IPS-11a (cell line): ENCODE results near the gene ADAM19.

Source experiments
- H3K4me3 ChIP-seq: one replicate; pipeline ENCODE4 v1.5.1; 2013; ENCODE audit warnings: low read depth, low read length, control low read depth

Gene ADAM19

DNA sequence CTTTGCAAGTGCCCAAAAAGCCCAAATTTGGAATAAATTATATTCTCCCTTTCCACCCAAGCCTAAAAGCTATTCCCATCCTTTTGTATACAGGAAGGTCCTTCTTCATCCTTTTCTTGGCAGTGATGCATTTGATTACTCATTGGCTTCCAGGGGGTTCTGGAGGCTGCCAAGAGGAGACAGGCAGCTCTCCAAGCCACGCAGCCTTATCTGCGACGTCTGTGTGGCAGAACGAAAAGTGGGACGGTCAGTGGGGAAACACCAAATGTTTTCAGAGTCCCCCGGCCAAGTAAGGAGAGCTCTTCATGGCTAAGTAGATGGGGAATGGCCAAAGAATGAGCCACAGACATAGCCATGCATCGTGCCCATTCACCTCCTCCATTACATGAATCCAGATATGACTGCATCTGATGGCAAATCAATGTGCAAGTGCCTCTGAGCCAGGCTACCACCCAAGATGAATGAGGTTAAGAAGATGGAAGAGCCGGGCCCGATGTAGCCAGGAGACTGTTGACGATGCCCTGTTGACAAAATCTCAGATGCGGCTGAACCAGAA, 12.1 kb downstream of the ADAM19 start:
- H3K4me3 ChIP-seq: no peak overlapping the region

DNA sequence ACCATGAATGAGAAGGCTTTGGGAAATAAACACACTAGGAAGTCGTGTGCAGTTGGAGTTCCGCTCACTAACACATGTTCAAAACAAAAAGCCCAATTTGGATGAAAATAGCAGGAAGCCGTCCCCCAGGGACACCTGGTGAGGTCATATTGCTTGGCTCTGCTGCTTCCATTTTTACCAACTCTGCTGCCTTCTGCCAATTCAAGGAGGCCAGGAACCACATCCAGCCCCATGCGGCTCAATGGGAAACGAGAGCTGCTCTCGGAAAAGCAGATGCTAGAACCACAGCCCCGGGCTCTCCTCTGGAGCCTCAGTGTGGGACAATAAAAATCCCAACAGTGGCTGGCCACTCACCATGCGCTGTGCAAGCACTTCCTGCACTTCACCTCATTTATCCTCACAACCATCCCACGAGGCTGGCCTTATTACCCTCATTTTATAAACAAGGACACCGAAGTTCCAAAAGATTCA, 13.4 kb downstream of the ADAM19 start:
- H3K4me3 ChIP-seq: no peak overlapping the region

DNA sequence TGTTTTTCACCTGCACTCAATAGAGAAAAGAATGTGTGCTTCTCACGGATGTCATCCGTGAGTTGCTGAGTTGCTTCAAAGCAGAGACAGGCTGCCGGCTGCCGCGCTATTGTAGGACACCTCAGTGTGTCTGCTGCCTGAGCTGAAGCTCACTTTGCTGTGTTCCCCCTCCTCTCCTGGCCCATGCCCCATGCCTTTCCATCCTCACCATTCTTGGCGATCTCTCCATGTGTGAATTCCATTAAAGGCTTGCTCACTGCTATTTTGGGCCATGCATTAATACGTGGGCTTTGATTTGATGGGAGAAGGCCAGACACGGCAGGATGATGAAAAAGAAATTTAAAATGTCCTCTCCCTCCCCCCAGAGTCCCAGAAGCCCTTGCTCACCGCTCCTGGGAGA, 14.5 kb downstream of the ADAM19 start:
- H3K4me3 ChIP-seq: no peak overlapping the region

DNA sequence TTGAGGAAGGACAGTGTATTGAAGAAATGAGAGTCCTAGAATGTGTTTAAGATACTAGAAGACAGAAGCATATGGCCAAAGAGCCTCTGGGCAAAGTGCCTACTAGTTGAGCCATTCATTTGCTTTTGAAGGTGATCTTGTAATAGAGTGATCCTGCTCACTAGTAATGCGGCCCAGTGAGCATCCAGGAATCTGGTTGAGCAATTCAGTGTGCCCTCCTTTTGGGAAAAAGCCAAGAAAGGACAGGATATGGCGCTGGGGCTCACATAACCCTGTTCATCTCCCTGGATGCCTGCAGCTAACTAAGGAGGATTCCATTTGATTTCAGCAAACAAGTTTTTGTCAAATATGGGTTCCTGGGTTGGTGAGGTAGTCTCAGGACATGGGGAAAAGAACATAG, 16.3 kb downstream of the ADAM19 start:
- H3K4me3 ChIP-seq: no peak overlapping the region

DNA sequence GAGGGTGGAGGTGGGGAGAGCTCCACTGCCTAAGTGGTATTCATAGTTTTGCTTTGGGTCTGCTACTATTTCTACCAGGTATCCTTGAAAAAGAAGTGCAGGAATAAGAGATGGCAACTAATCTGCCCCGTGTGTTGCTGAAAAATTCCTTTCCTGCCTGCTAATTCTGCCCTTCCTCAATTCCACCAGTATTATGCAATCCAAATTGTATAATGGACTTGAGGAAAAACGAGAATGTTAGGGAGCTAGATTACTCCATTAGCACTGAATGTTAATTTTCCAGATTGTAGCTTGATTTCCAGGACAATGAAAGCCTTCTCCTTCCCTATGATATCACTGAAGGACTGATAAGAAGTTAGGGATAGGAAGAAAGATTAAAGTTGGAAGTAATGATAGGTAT, 16.9 kb downstream of the ADAM19 start:
- no peak overlapping the region for H3K4me3 ChIP-seq

DNA sequence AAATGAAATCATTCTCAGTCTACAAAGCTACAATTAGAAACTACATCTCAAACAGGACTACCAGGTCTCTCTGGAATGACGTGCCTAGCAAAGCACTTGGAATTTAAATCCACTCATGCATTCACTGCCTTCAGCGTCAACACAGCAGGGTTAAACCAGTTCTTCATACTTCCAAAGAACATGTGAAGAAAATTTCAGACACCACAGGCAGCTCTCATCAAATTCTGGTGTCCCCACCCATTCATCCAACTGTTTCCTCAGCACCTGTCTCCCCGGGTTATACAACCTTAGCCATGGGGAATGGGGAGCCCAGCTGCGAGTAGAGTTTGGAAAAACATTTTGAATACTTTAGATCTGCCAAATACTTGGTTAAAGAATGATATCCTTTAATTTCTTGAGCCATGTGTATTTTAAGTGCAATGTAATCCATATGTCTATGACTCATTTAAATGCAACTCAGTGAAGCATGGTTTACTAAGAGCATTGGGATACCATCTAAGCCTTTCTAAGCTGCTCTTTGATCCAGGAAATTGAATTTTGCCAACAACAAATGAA, 17.5 kb downstream of the ADAM19 start:
- H3K4me3 ChIP-seq: no peak overlapping the region

DNA sequence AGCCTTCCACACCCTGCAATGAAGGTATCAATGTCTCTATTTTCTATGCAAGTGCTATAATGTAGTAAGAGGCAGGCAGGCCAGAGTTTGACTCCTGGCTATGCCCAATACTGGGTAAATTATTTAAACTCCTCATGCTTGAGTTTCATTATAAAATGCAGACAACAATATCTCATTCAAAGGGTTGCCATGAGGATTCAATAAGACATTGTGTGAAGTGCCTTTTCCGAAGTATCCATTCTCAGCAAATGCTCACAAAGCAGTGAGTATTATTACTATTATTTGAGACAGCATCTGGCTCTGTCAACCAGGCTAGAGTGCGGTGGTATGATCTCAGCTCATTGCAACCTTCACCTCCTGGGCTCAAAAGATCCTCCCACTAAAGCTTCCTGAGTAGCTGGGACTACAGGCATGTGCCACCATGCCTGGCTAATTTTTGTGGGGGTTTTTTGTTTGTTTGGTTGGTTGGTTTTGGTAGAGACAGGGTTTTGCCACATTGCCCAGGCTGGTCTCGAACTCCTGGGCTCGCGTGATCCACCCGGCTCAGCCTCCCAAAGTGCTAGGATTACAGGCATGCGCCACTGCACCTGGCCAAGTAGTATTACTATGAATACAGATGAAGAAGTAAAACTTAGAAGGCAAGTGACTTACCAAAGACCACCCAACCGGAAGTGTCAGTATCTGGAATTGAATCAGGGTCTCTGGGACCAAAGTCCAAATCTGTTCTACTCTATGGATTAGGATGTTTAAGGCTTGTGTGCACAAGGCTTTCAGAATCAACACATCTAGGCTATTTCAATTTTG, 18.8 kb downstream of the ADAM19 start:
- H3K4me3 ChIP-seq: no peak overlapping the region

DNA sequence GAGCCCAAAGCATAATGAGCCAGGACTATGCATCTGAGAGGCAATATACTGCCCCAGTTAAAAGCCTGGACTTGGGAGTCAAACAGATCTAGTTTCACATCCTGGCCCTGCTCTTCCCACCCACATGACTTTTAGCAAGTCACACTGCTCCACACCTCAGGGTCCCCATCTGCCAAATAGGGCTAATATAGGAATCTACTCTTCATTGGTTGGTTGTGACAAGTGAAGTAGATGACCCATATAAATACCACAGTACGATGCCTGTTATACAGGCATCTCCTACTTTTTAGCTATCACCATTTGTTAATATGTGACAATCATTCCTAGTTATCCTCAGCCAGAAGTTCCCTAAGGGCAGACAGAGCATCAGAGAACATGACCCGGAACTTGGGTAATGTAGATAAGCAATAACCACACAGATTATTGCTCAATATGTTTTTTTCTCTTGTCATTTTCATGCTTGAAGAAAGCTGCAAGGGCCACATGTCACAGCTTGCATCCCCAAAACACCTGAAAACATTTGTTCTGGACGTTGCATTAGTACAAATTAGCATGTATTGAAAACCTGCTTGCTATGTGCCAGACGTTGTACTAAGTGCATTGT, 20.4 kb downstream of the ADAM19 start:
- H3K4me3 ChIP-seq: no peak overlapping the region

DNA sequence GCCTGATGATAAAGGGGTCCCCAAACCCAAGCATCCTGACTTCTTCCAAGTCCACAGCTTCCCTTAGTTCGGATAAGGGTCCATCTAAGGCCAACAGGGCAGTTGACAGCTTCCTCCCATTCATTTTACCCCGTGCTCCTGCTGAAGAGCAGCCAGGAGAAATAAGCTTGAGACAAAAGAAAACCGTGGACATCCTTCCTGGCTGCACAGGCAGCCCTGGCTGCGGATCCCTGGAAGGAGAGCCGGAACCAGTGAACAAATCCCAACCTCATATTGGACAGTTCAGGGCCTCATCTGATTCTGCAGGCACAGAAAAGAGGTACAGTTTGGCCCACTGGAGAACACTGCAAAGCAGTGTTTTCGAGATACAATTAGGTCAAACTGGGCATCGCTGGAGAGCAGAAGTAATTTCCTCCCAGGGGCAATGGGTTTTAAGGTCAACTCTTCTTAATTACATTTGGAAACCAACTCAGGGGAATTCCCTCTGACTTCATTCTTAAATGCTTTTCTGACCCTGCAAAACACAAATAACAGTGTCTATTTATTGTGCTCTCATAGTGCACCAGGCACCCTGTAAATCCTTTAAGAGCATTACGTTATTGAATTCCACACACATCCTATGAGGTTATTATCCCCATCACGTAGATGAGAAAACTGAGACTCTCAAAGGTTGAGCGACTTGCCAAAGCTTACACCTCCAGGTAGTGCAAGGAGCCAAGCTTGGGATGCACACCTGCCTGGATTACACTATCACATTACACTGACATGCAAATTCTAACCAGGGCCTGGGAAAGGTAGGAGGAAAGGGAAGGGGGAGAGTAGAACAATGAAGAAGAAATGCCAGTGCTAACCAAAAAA, 21.2 kb downstream of the ADAM19 start:
- no peak overlapping the region for H3K4me3 ChIP-seq

DNA sequence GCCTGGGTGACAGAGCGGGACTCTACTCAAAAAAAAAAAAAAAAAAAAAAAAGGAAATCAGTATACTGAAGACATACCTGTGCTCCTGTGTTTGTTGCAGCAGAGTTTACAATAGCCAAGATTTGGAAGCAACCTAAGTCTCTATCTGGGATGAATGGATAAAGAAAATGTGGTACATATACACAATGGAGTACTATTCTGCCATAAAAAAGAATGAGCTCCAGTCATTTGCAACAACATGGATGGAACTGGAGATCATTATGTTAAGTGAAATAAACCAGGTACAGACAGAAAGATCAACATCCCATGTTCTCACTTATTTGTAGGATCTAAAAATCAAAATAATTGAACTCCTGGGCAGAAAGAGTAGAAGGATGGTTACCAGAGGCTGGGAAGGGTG, 22.9 kb downstream of the ADAM19 start:
- no peak overlapping the region for H3K4me3 ChIP-seq

DNA sequence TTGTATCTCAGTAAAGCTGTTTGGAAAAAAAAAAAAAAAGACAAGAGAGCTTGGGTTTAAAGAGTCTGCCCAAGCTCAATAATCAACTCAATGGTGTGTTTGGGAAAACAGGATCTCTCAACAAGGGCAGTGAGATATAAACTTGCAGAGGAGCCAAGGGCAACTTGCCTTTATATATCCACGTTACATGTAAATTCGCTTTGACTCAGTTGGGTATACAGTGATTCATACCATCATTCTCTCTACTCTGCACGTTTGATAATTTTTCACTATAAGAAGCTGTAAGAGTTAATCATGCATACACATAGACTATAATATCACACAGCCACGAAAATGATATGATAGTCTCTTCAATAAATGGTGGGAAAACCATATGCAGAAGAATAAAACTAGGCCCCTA, 24.9 kb downstream of the ADAM19 start:
- no peak overlapping the region for H3K4me3 ChIP-seq

DNA sequence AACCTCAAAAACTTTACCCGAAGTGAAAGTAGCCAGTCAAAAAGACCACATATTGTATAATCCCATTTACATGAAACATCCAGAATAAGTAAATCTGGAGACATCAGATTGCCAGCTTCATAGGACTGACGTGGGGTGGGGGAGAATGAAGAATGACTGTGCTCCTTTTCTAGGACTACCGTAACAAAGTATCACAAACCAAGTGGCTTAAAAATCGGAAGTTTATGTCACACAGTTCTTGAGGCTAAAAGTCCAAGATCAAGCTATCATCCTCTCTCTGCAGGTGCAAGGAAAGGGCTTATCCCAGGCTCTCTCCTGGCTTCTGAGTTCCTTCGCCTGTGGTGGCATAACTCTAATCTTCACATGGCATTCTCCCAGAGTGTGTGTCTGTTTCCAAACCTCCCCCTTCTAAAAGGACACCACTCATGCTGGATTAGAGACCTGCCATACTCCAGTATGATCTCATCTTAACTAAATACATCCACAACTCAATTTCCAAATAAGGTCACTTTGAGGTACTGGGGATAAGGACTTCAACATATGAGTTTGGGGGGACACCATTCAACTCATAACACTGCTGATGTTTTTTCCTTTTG, 25.5 kb downstream of the ADAM19 start:
- H3K4me3 ChIP-seq: no peak overlapping the region

DNA sequence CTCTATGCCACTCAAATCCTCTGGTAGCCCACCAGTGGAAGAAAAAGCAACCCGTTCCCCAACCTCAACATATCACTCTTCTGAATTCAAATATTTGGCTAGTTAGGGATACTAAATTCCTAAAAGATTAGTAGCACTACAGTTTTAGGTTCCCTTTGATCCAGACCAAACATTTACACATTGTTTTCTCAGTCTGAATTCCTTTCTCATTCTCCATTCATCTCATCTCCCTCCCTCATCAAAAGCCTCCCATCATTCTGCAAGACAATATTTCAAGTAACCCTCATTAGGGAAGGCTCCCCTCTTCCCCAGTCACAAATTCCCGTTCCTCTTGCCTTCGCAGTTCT, 26.3 kb downstream of the ADAM19 start:
- no peak overlapping the region for H3K4me3 ChIP-seq

DNA sequence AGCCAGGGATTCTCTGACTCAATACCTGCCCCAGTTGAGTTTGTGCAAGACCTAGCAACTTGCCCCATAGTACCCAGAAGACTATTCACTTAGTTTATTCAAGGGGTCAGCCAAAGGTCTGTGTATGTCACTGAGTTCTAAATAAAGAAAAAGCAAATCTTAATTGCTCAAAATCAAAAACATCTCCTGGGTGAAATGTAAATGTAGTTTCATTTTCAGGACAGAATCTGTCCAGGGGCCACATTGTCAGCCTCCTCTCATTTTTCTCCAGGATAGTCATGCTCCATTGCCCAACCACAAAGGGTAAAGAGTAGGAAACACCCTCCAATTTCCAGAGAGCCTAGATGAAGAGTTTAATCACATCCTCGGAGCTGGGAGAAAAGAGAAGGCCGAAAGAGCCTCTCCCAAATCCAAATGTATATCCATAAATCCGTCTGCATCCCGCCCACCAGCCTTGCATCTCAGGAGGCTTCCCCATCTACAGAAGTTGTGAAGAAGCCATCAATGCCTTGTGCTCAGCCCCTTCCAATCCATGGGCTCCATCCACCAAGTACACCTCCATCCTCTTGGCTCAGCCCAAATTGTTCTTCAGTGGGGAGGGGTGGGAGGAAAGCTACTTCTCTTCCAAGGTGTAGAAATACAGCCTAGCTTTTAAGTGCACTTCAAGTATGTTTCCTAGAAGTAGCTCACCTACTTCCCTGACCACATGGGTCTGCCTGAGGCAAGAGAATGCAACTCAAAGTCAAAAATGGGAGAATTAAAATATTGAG, 26.9 kb downstream of the ADAM19 start:
- H3K4me3 ChIP-seq: no peak overlapping the region

DNA sequence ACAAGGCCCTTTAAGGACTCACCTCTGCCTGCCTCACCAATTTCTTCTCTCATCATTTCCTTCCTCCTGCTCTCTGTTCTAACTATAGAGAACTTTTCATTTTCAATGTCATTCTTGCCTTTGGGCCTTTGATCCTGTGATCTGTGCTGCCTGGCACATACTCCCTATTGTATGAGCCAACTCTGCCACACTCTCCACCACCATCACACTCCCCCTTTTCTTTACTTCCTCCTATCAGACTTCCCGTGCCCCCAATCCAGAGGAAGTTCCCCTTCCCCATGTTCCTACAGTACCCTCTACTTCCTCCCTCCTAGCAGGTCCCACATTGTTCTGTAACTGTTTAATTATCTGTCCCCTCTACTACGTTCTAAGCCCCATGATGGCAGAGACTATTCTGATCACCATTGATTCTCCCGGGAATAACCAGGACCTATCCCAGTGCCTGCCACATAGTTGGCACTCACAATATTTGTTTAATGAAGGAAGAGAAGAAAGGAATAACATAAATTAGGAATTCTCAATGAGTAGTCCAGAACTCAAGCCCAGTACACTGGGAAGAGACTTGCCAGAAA, 27.5 kb downstream of the ADAM19 start:
- H3K4me3 ChIP-seq: no peak overlapping the region

DNA sequence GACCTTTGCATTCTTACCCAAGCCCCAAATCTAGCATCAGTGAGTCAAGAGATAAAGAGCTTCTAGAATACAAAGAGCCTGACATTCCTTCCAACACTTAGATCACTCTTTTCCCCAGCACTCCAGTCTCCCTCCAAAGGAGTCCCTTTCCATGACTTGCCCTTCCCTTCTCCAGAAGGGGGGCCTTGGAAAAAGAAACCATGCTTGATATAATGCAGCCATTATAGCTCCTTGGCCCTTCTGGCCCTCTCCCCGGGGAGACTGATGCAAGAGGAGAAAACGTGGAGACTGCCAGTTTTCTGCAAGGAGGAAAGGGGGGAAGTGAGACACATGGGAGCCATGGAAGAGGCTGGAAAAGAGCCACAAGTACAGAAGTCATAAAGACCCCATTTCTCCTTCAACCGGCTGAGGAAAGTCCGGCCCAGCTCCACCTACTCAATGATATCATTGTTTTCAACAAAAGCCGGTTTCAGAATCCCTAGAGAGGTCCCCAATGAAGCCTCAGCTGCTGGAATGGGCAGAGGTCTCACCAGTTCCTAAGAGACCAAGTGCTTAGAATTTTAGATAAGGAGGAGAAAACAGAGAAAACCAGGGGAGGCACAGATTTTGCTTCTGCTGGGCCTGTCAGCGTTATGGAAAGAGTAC, 29.0 kb downstream of the ADAM19 start:
- H3K4me3 ChIP-seq: no peak overlapping the region

DNA sequence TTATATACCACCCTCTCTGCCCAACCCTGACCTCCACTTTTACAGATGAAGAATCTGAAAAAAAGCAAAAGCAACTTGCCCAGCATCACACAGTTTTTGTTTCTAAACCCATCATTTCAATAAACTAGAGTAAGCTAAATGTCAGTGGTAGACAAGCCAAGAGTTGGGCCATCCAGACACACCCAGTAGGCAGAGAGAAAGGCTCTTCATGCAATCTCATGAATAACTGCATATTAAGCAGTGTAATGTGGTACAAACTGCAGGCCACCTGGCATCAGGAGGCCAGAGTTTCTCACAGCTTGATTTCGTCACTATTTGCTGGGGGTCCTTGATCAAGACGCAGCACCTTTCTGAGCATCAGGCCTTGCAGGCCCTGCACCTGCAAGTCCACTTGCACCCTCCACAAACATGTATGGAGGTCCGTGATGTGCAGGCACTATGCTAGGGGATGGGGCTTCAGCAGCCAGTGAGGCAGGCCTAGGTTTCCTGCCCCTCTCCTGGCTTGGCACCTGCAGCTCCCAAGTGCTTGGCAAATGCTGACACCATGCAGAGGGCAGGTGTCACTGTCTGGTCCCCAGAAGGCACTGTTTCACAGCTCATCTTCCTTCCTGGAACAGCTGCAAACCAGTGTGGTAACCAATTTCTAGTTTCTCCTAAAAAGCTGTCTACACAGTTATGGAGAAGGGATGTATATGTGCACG, 29.8 kb downstream of the ADAM19 start:
- H3K4me3 ChIP-seq: no peak overlapping the region

DNA sequence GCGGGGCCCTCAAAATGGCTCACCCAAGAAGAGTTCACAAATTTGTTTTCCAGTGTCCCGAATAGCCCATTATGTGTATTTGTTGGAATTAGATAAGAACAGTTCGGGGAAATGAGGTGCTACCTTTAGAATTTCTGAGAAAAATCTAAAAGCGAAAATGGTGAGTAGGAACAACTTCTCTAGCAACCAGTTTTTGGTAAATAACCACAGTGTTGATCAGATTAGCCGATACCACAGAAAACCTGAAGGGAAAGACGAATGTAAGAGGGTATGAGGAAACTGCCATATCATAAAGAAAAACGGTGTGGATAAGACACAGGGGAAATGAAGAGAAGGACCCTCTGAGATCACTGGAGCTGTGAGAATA, 31.0 kb downstream of the ADAM19 start:
- H3K4me3 ChIP-seq: no peak overlapping the region
